ENCODE results near the gene HOXA11. TPM values are rescaled to one million over a fixed set of nuclear protein-coding genes. Genes with fewer than 3 reads are reported as not detected.

Gene HOXA11
- total RNA-seq, 1 experiment from 2014 or later = 3.7 TPM

DNA sequence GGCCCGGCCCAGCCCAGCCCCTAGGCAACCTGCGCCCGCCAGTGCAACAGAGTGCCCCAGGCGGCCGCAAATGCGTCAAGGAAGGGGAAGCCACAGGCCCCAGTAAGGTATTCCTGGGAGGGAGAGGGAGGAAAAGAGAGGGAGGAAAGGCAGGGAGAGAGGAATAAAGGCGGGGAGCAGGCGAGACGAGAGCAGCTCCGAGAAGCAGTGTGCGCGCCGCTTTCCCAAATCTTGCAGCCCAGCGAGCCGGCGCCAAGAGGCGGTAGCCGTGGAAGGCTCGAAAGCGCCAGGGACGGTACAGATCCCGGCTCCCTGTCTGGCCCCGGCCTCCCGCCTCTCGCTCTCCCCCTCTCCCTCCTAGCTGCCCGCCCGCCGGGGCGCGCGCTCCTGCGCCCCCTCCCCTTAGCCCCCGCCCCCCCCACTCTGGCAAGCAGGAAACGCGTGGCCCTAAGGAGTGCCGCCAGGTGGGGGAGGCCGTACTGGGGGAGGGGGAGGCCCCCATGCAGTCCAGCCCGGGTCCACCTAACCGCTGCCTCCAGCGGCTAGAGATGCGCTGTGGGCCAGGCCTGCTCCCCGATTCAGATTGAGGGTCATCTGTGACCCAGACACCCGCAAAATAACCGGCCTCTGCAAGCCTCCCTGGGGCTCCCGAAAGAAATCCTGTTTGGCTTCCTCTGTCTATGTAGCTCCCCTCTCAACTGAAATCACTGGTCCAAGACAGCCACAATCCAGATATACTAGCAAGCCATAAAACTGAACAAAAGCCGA lies 15.2 kb downstream of the HOXA11 start:
- Histone ChIP-seq H3K27me3 (no peaks in the 10 kb centered on the region), H3K36me3 (peaks cover 35% of the 10 kb centered on the region), H3K4me3 (peak overlapping the region; percentile 62), H3K9me3 (no peaks in the 10 kb centered on the region)
- DNase-seq = peak; percentile 69

DNA sequence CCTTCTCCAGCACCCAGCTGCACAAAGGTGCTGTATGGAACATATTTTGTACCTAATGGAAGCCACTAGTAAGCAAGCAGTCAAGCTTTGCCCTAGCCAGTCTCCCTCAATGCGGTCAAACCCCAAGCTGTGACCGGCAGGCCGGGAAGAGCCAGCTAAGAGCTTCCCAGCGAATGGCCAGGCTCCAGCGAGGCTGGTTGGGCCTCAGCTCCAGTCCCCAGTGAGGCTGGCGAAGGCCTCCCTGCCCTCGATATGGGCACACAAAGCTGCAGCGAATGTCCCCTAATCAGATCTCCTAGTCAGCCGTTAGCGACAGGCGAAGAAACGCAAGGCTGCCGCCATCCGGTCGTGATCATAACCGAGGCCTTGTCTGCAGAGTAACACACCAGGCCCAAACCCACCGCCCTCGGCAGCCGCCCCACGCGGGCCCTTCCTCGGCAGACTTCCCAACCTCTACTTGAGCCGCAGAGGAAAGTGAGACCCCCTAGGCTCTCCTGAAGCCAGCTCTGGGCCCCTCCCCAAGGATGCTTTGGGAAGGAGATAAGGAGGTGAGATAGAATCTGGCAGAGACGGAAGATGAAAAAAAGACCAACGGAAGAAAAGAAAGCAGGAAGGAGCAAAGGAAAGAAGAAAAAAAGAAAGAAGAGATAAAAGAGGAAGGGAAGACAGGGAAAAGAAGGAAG lies 16.6 kb downstream of the HOXA11 start:
- no peaks in the 10 kb centered on the region for H3K9me3 ChIP-seq

DNA sequence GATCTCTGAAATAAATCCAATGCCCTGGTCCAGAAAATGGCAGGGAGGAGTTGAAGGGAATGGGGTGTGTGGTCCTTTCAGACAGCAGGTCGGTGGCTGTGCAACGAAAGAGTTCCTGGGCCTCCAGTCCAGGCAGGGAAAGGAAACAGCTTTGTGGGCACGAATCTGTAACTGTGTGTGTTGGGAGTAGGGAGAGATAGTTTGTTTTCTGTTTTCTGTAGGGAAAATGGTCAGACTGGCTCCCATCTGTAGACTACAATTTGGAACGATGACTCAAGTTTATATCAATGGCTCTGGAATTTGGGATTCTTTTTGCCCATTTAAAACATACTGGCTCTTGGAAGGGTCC lies 17.1 kb downstream of the HOXA11 start:
- H3K9me3 ChIP-seq = no peaks in the 10 kb centered on the region
- H3K36me3 ChIP-seq = peaks cover 55% of the 10 kb centered on the region
- H3K27me3 ChIP-seq = no peaks in the 10 kb centered on the region
- peak overlapping the region; percentile 62 for H3K4me3 ChIP-seq
- DNase-seq = peak; percentile 53

More for the DNA sequence above, 16.6 kb downstream of the HOXA11 start:
- peak; percentile 71 for DNase-seq
- Histone ChIP-seq H3K36me3 (peaks cover 50% of the 10 kb centered on the region), H3K27me3 (no peaks in the 10 kb centered on the region), H3K4me3 (peak overlapping the region; percentile 62)

DNA sequence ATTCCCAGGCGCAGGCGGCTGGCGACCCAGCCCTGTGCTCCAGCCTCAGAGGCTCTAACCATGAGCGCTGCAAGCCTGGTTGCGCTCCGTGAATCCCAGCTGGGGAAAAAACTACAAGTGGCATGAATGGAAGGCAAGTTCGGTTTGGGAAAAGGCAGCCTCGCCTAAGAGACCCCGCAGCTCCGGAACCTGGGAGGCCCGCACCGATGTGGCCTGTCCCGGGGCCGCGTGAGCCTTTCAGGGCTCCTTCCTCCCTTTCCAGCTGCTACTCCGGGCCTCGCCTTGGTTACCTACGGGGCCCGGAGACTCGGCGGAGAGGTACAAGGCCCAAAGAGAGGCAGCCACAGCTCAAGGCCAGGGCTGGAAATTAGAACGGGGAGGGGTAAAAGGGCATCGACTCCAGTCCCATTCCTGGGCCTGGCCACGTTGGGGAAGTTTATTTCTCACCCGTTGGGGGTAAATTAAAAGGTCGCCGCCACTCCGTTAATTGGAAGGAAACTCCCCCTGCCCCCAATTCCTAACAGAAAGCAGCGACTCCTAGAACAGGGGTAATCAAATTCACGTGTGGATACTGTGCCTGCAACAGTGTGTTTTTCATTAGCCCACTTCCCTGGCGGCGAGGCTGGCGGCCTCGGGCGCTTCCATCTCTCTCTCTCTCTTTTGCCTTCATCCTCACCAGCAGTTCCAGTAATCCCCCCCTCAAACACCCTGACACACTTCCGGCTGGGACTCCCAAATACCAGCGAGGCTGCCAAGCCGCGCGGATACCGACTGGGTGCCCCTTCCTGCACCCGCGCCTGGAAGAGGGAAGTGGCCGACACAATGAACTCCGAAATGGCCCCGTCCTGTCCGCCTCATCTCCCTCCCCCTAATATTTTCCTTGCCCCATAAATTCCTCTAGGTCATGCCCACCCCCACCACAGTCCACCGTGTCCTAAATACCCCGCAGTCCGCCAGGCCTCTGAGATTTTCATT lies 18.2 kb downstream of the HOXA11 start:
- Histone ChIP-seq H3K36me3 (peaks cover 62% of the 10 kb centered on the region), H3K4me3 (peak overlapping the region; percentile 62), H3K9me3 (no peaks in the 10 kb centered on the region), H3K27me3 (no peaks in the 10 kb centered on the region)
- peak; percentile 94 for DNase-seq

DNA sequence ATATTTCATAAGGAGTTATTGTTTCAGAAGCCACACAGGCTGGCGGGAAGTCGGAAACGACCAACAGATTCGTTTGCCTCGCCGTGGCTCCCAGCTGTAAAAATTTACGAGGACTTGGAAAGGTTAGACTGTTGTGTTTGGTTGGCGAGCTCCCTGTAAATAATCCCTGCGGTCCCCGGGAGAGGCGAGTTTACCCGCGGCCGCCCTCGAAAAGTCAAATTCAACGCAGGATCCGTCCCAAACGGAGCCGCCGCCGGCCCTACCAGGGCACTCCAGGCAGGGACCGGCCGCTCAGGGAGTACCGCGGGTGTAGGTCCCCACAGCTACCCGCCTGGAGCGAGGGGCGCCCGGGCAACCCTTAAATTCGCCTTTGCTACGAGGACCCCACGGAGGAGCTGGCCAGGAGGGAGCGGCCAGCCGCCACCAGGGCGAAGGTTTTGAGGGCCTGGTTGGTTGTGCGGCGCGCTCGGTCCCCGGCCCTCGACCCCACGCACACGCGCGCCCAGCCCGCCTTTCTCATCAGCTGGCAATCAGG lies 19.0 kb downstream of the HOXA11 start:
- DNase-seq = peak; percentile 43
- no peaks in the 10 kb centered on the region for H3K27me3 ChIP-seq
- peak overlapping the region; percentile 62 for H3K4me3 ChIP-seq
- H3K9me3 ChIP-seq = no peaks in the 10 kb centered on the region
- H3K36me3 ChIP-seq = peaks cover 56% of the 10 kb centered on the region

DNA sequence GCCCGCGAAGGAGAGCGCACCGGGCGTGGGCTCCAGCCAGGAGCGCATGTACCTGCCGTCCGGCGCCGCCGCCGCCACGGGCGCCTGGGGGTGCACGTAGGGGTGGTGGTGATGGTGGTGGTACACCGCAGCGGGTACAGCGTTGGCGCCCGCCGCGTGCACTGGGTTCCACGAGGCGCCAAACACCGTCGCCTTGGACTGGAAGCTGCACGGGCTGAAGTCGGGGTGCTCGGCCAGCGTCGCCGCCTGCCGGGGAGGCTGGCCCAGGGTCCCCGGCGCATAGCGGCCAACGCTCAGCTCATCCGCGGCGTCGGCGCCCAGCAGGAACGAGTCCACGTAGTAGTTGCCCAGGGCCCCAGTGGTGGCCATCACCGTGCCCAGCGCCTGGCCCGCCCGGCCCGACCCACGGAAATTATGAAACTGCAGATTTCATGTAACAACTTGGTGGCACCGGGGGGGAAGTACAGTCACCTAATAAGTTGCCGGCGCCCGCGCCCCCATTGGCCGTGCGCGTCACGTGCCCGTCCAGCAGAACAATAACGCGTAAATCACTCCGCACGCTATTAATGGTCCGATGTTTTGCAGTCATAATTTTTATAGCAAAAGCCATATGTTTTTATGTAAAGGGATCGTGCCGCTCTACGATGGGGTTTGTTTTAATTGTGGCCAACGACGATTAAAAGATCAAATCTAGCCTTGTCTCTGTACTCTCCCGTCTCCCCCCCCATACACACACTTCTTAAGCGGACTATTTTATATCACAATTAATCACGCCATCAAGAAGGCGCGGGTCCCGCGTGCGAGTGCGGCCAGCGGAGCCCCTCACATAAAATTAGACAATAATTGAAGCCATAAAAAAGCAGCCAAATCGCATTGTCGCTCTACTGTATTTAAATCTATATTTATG lies 19.7 kb downstream of the HOXA11 start, which contains the start of gene HOXA9:
Gene HOXA9, minus strand, starts transcription at position 449 of the 907 bp plus-strand sequence. Its CDS starts 80 bp downstream, at position 369.
- Histone ChIP-seq H3K4me3 (peak within 1 kb of the TSS; percentile 62), H3K36me3 (peaks cover 51% of the 10 kb centered on the region), H3K27me3 (no peaks in the 10 kb centered on the region), H3K9me3 (no peaks in the 10 kb centered on the region)
- DNase-seq = peak; percentile 95

DNA sequence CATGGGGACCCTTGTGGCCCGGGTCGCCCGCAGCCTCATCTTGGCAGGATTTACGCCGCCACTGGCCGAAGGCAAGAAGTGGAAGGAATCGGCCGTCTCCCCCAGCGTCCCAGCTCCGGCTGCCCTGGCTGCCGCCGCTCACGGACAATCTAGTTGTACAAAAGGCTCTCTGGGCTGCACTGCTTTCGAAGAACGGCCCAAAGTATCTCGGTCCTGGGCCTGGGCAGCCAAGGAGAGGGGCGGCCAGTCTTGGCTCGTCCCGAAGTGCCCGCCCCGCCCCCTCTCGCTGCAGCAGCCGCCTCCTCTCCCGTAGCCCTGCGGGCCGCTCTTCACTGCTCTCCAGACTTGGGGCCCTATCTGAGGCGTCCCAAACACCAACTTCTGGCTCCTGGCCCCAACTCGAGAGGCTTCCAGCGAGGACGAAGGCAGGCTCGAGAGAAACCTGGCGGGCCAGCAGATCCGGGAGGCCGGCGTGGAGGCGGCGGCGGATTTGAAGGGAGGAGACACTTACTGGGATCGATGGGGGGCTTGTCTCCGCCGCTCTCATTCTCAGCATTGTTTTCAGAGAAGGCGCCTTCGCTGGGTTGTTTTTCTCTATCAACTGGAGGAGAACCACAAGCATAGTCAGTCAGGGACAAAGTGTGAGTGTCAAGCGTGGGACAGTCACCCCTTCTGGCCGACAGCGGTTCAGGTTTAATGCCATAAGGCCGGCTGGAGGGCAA lies 20.5 kb downstream of the HOXA11 start:
- Histone ChIP-seq H3K27me3 (no peaks in the 10 kb centered on the region), H3K9me3 (no peaks in the 10 kb centered on the region), H3K36me3 (peaks cover 50% of the 10 kb centered on the region), H3K4me3 (peak overlapping the region; percentile 62)
- DNase-seq = peak; percentile 56

DNA sequence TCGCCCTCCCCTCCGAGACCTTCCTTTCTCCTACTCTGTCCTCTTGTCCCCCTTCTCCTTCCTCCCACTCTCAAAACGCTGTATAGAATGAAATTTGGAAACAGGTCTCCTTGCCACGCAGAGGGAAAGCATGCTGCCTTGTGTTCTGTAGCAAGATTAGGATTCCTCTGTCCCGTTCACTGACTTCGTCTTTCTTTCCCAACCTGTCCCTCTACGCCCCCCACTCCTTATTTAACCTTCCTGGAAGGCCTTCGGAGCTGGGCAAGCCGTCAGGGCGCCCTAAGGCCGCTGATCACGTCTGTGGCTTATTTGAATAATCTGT lies 21.0 kb downstream of the HOXA11 start:
- Histone ChIP-seq H3K36me3 (peaks cover 48% of the 10 kb centered on the region), H3K4me3 (peak overlapping the region; percentile 62), H3K9me3 (no peaks in the 10 kb centered on the region), H3K27me3 (no peaks in the 10 kb centered on the region)
- no peak for DNase-seq

DNA sequence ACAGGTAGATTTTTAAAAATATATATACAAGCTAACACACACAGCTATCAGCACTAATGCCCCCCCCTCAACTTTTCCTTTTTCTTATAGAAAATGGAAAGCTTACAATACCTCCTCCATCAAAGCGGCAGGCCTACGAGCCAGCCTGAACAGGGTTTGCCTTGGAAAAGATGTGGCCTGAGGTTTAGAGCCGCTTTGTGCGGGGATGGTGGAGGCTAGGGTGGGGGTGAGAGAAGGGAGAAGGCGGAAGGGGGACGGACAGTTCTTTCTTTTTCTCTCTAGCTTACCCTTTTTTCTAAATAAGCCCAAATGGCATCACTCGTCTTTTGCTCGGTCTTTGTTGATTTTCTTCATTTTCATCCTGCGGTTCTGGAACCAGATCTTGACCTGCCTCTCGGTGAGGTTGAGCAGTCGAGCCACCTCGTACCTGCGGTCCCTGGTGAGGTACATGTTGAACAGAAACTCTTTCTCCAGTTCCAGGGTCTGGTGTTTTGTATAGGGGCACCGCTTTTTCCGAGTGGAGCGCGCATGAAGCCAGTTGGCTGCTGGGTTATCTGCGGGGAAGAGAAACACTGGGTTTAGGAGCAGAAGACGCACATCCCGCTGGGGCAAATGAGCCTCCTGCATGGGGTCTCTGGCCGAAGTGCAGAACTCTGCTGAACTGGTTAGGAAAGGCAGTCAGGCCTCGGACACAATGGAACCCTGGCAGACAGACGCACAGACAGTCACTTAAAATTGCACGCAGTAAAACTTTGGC lies 21.6 kb downstream of the HOXA11 start:
- DNase-seq = no peak
- peak overlapping the region; percentile 62 for H3K4me3 ChIP-seq
- H3K9me3 ChIP-seq = no peaks in the 10 kb centered on the region
- no peaks in the 10 kb centered on the region for H3K27me3 ChIP-seq
- peaks cover 44% of the 10 kb centered on the region for H3K36me3 ChIP-seq

DNA sequence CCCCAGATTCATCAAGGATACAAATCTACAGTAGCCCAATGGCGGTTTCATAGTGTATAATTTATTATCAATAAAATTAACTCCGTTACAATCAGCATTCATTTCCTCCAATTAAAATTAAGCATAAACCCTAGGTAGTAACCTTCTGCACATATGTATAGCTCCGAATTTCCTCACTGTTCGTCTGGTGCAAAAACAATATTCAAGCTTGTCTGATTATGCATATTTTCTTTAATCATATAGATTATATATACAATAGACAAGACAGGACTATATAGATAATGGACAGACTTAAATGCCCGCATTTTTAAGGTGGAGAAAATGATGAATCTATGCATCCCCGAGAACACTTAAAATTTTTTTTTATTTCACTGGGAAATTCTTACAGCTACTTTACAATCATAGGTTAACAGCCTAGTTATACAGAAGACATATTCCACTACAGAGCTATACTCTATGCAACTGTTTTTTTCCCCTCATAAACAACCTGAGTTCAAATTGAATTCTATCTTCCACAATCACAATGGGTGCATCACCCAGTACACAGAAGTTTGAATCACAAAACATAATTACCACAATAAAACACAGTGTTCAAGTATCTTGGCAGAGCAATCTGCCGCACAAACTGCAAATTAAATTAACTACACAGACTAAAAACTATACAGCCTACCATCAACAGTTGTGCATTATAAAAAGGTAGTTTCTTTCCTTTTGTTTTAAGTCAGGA lies 22.3 kb downstream of the HOXA11 start:
- no peak for DNase-seq
- Histone ChIP-seq H3K27me3 (no peaks in the 10 kb centered on the region), H3K36me3 (peaks cover 43% of the 10 kb centered on the region), H3K9me3 (no peaks in the 10 kb centered on the region), H3K4me3 (peak overlapping the region; percentile 62)

DNA sequence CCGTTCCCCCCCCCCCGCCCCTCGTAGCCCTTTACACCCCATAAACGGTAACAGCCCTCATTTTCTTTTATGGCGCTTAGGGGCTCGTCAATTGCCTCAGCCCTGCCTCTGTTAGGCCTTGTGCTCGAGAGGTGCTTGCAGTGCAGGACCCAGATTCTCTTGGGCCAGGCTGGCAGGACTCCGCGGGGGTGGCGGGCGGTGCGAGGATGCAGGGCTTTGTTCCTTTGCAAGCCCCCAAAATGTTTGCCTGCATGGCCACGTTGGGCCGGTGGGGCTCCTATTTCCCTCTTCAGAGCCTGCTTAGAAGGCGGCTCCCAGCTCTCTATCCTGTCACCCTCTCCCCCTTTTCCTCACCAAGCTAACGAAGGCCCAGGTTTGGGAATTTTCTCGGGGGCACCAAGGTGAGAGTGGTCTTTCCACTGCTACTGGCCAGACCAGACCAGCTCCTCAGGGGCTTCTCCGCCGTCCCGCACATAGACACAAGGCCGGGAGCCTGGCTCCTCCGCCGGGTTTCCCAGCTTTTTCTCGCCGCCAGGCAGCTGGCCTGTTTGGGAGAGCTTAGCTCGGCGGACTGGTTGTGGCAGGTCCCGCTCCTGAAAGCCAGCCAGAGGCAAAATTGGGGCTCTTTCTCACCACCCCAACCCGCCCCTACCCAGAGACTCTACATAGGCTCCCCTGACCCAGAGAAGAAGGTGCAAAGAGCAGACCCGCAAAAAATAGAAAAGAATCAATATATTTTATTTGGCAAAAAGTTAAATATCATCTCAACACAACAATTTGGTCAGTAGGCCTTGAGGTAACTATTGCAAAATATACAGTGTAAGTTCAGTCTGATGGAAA lies 23.1 kb downstream of the HOXA11 start:
- H3K36me3 ChIP-seq = peaks cover 38% of the 10 kb centered on the region
- H3K27me3 ChIP-seq = no peaks in the 10 kb centered on the region
- no peak for DNase-seq
- peak overlapping the region; percentile 62 for H3K4me3 ChIP-seq
- no peaks in the 10 kb centered on the region for H3K9me3 ChIP-seq

DNA sequence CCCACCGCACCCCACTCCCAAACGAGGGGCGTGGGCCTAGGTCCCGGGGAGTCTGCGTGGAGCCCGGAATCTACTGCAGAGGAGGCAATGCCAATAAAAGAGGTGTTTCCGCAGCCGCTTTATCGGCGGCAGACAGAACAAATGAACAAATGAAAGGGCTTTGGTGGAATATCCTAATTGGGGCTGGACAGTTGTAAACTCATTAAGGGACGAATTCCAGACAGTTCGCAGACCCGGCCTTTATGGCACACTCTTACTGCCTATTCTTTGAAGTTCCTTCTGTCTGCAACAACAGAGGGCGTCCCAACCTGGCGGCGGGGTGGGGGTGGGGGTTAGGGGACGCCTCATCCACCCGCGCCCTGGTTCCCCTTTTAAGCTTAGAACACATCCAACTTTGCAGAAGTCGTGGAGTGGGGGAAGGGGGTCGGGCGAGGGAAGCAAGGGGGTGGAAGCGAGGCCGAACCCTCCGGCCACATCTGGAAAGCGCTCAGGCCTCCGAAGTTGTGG lies 23.8 kb downstream of the HOXA11 start:
- H3K4me3 ChIP-seq = peak overlapping the region; percentile 46
- H3K36me3 ChIP-seq = peaks cover 34% of the 10 kb centered on the region
- no peaks in the 10 kb centered on the region for H3K27me3 ChIP-seq
- no peaks in the 10 kb centered on the region for H3K9me3 ChIP-seq
- peak; percentile 39 for DNase-seq

DNA sequence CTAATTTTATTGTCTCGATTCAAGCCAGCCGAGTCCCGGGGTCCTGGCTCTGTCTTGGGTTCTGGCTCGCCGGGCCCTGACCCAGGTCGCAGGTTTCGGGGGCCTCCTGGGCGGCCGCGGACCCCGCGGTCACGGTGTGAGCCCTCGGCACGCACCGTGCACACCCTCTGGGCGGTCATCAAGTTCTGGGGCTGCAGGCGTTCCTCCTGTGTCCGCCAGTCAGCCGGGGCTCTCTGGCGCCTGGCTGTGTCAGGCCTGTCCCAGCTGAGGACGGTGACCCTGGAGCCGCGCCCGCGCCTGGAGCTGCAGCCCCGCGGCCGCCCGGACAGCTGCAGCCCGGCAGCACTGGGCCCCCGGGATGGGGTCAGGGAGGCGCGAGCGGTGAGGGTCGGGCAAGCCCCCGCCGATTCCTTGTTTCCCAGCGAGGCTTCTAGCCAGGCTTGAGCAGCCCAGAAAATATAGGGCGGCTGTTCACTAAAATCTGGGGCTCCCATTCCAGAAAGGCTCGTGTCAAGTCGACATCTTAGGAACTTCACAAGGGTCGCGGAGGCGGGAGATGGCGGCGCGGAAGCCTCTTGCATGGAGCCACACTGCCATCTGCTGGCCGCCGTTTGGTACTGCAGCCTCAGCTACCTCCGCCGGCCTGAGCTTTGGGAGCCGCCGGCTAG lies 24.4 kb downstream of the HOXA11 start:
- Histone ChIP-seq H3K9me3 (no peaks in the 10 kb centered on the region), H3K36me3 (peaks cover 34% of the 10 kb centered on the region), H3K4me3 (peak overlapping the region; percentile 46), H3K27me3 (no peaks in the 10 kb centered on the region)
- peak; percentile 76 for DNase-seq

Measured in MG63 (cell line).